H1 (cell line): Measurements from ENCODE around the gene LPP. TPM values are rescaled to one million over a fixed set of nuclear protein-coding genes. Genes with fewer than 3 reads are reported as not detected.

Experiments
- CTCF ChIA-PET: fragments of 300-600 bp; sonication (Branson Sonifier 250); formaldehyde crosslinking; loops from one replicate; lab custom pipeline; 2021; ENCODE audit not compliant: partially characterized antibody; lab: Charles Lee
- POLR2A ChIA-PET: fragments of 300-600 bp; sonication (Branson Sonifier 250); formaldehyde crosslinking; loops from one replicate; lab custom pipeline; 2021; ENCODE audit warnings: inconsistent platforms; ENCODE audit not compliant: partially characterized antibody; lab: Charles Lee
- DNase-seq, 2 experiments: peaks; one replicate each; pipeline versions ENCODE4 v3.0.0 to v3.0.0-alpha.2; 2010 to 2022; ENCODE audit warnings: low spot score in 2 of 2, low read depth in 1 of 2, mixed read lengths in 1 of 2
- FAIRE-seq: peaks from 2 replicates; lab custom pipeline; 2011; peaks lifted over from hg19 to GRCh38; lab: Jason Lieb, UNC
- H2AFZ ChIP-seq: 2 replicates; pipeline ENCODE4 v1.8.1; 2012; ENCODE audit warnings: low read length, inconsistent platforms
- H2AK5ac ChIP-seq: 2 replicates; pipeline ENCODE4 v1.6.1; 2013; ENCODE audit warnings: low read depth, low read length
- H2BK120ac ChIP-seq: replicated peaks from 2 replicates; pipeline ENCODE3; 2013; ENCODE audit warnings: low read depth, low read length, inconsistent platforms
- H2BK12ac ChIP-seq: 2 replicates; pipeline ENCODE4 v1.6.1; 2013; ENCODE audit warnings: low read depth, low read length
- H2BK15ac ChIP-seq: 2 replicates; pipeline ENCODE4 v1.6.1; 2013; ENCODE audit warnings: low read length
- H2BK20ac ChIP-seq: 2 replicates; pipeline ENCODE4 v1.6.1; 2013; ENCODE audit warnings: low read length
- H2BK5ac ChIP-seq: 2 replicates; pipeline ENCODE4 v1.6.1; 2013; ENCODE audit warnings: low read depth, low read length
- H3K14ac ChIP-seq: 2 replicates; pipeline ENCODE4 v1.6.1; 2013; ENCODE audit warnings: inconsistent platforms; ENCODE audit not compliant: insufficient read length
- H3K18ac ChIP-seq: 2 replicates; pipeline ENCODE4 v1.6.1; 2013; ENCODE audit warnings: low read length; ENCODE audit errors: extremely low read depth
- H3K23ac ChIP-seq: 2 replicates; pipeline ENCODE4 v1.6.1; 2013; ENCODE audit warnings: inconsistent platforms; ENCODE audit not compliant: insufficient read length
- H3K23me2 ChIP-seq: 2 replicates; pipeline ENCODE4 v1.6.1; 2013; ENCODE audit warnings: low read depth, low read length
- H3K27ac ChIP-seq: 2 replicates; pipeline ENCODE4 v1.6.1; 2011; ENCODE audit warnings: low read depth, low read length, inconsistent platforms
- H3K27me3 ChIP-seq, 4 experiments: replicated peaks in 1 of 4; 1 replicate in 1 of 4; 2 replicates in 3 of 4; pipeline versions ENCODE4 v1.6.1 to v1.8.1; 2011 to 2013; ENCODE audit warnings: low read length in 3 of 4, mild to moderate bottlenecking in 3 of 4, inconsistent platforms in 2 of 4, mixed read lengths in 2 of 4, moderate library complexity in 1 of 4; ENCODE audit not compliant: control insufficient read depth in 3 of 4, insufficient read depth in 3 of 4; ENCODE audit errors: extremely low read depth in 1 of 4
- H3K36me3 ChIP-seq, 4 experiments: 2 replicates each; pipeline versions ENCODE4 v1.6.1 to v1.8.1; 2011 to 2013; ENCODE audit warnings: mild to moderate bottlenecking in 4 of 4, low read length in 3 of 4, moderate library complexity in 2 of 4, control low read depth in 1 of 4, inconsistent platforms in 1 of 4; ENCODE audit not compliant: insufficient read depth in 4 of 4, control insufficient read depth in 2 of 4
- H3K4ac ChIP-seq: replicated peaks from 2 replicates; pipeline ENCODE3; 2013; ENCODE audit warnings: low read length, low read depth, mixed read lengths, inconsistent platforms; ENCODE audit not compliant: insufficient read length
- H3K4me1 ChIP-seq, 4 experiments: replicated peaks in 1 of 4; 1 replicate in 1 of 4; 2 replicates in 3 of 4; pipeline versions ENCODE4 v1.6.1 to v1.8.1; 2011 to 2013; ENCODE audit warnings: low read length in 3 of 4, inconsistent platforms in 2 of 4, mixed read lengths in 1 of 4; ENCODE audit not compliant: insufficient read depth in 4 of 4, control insufficient read depth in 3 of 4
- H3K4me2 ChIP-seq, 2 experiments: 2 replicates each; pipeline versions ENCODE4 v1.6.1 to v1.8.1; 2011 to 2013; ENCODE audit warnings: low read depth in 2 of 2, low read length in 2 of 2, control low read depth in 1 of 2, inconsistent platforms in 1 of 2, mild to moderate bottlenecking in 1 of 2; ENCODE audit not compliant: insufficient read depth in 1 of 2
- H3K4me3 ChIP-seq, 4 experiments: fragments of 200-600, 300-600 bp in 1 of 4; sonication (generic), shearing (Covaris generic), sonication (Bioruptor Twin) in 1 of 4; 2 replicates each; pipeline versions ENCODE4 v1.5.1 to v1.8.1; 2011 to 2016; ENCODE audit warnings: low read length in 4 of 4, low read depth in 3 of 4, control low read depth in 2 of 4, inconsistent platforms in 2 of 4, mild to moderate bottlenecking in 2 of 4, mixed read lengths in 1 of 4, moderate library complexity in 1 of 4; ENCODE audit not compliant: insufficient read depth in 2 of 4; ENCODE audit errors: extremely low read depth in 1 of 4
- H3K56ac ChIP-seq: replicated peaks from 2 replicates; pipeline ENCODE3; 2013; ENCODE audit warnings: low read depth, mild to moderate bottlenecking, mixed read lengths, low read length, inconsistent platforms; ENCODE audit not compliant: insufficient read length
- H3K79me1 ChIP-seq: 2 replicates; pipeline ENCODE4 v1.6.1; 2013; ENCODE audit warnings: low read depth, low read length, control low read depth
- H3K79me2 ChIP-seq, 2 experiments: 2 replicates each; pipeline versions ENCODE4 v1.6.1 to v1.8.1; 2012 to 2013; ENCODE audit warnings: low read length in 2 of 2, mild to moderate bottlenecking in 2 of 2, inconsistent platforms in 1 of 2; ENCODE audit not compliant: insufficient read depth in 2 of 2, control insufficient read depth in 1 of 2
- H3K9ac ChIP-seq, 4 experiments: replicated peaks in 1 of 4; 1 replicate in 1 of 4; 2 replicates in 3 of 4; pipeline versions ENCODE4 v1.6.1 to v1.8.1; 2011 to 2013; ENCODE audit warnings: low read depth in 3 of 4, low read length in 3 of 4, control low read depth in 2 of 4, mild to moderate bottlenecking in 2 of 4, moderate library complexity in 2 of 4, inconsistent platforms in 1 of 4; ENCODE audit errors: extremely low read depth in 1 of 4
- H3K9me3 ChIP-seq, 2 experiments: 2 replicates each; pipeline versions ENCODE4 v1.6.1 to v1.8.1; 2012 to 2013; ENCODE audit warnings: mild to moderate bottlenecking in 2 of 2, moderate library complexity in 2 of 2, control low read depth in 1 of 2, inconsistent platforms in 1 of 2, low read depth in 1 of 2, low read length in 1 of 2, mixed read lengths in 1 of 2; ENCODE audit not compliant: insufficient read depth in 2 of 2
- H4K20me1 ChIP-seq, 2 experiments: replicated peaks in 1 of 2; 2 replicates each; pipeline versions ENCODE3 to v1.8.1; 2011 to 2013; ENCODE audit warnings: inconsistent platforms in 2 of 2, low read length in 2 of 2, mild to moderate bottlenecking in 1 of 2; ENCODE audit not compliant: insufficient read depth in 2 of 2, control insufficient read depth in 1 of 2
- H4K5ac ChIP-seq: 2 replicates; pipeline ENCODE4 v1.6.1; 2013; ENCODE audit warnings: low read length, low read depth, mixed read lengths, inconsistent platforms; ENCODE audit not compliant: insufficient read length
- H4K8ac ChIP-seq: 2 replicates; pipeline ENCODE4 v1.8.0; 2013; ENCODE audit warnings: mild to moderate bottlenecking, moderate library complexity, low read length, inconsistent platforms; ENCODE audit not compliant: insufficient read depth; ENCODE audit errors: extremely low read depth
- H4K91ac ChIP-seq: replicated peaks from 2 replicates; pipeline ENCODE3; 2013; ENCODE audit warnings: low read length, mixed read lengths, inconsistent platforms; ENCODE audit not compliant: insufficient read length
- CREB1 ChIP-seq: IDR thresholded peaks from 2 replicates; pipeline ENCODE4 v1.6.1; 2012; ENCODE audit warnings: inconsistent platforms
- EP300 ChIP-seq, 2 experiments: IDR thresholded peaks; 1 replicate in 1 of 2; 2 replicates in 1 of 2; pipeline ENCODE4 v1.6.1; 2011 to 2012; ENCODE audit warnings: low read depth in 2 of 2, low read length in 2 of 2, mild to moderate bottlenecking in 2 of 2, borderline replicate concordance in 1 of 2, inconsistent platforms in 1 of 2, moderate library complexity in 1 of 2
- GTF2F1 ChIP-seq: IDR thresholded peaks from 2 replicates; pipeline ENCODE4 v1.6.1; 2012; ENCODE audit warnings: low read depth, low read length, improper control_type of control experiment, borderline replicate concordance
- NRF1 ChIP-seq: IDR thresholded peaks from 2 replicates; pipeline ENCODE4 v1.6.1; 2011; ENCODE audit warnings: mild to moderate bottlenecking, low read depth, low read length, improper control_type of control experiment
- SP1 ChIP-seq: IDR thresholded peaks from 2 replicates; pipeline ENCODE4 v1.6.1; 2011; ENCODE audit warnings: low read depth, low read length
- SP4 ChIP-seq: IDR thresholded peaks from 2 replicates; pipeline ENCODE4 v1.6.1; 2012; ENCODE audit warnings: low read length, inconsistent platforms
- TEAD4 ChIP-seq: IDR thresholded peaks from 2 replicates; pipeline ENCODE4 v1.6.1; 2012; ENCODE audit warnings: low read depth, low read length, inconsistent platforms, mixed read lengths
- WGBS, 2 experiments: shearing (Covaris generic) in 1 of 2; methylation state at CpG; one replicate each; pipeline versions ENCODE4 v1.1.6 to v1.1.7; 2013 to 2015; ENCODE audit warnings: low lambda C conversion rate in 2 of 2, mixed read lengths in 2 of 2, inconsistent platforms in 1 of 2, low coverage in 1 of 2, missing lambda C conversion rate in 1 of 2; ENCODE audit not compliant: insufficient replicate concordance in 2 of 2, insufficient coverage in 1 of 2, insufficient read length in 1 of 2; ENCODE audit errors: extremely low coverage in 1 of 2, missing lambda C conversion rate in 1 of 2; 5-methylcytosine and 5-hydroxymethylcytosine counted together
- polyA plus RNA-seq, 7 experiments: library from polyadenylated mRNA; depleted of rRNA in 3 of 7; stranded (reverse) in 5 of 7; unstranded in 2 of 7; fragments of >200 nt in 5 of 7; fragments of 200-250 nt in 2 of 7; gene quantifications; 1 replicate in 5 of 7; 2 replicates in 1 of 7; 4 replicates in 1 of 7; pipeline versions ENCODE4 v1.2.1 to v1.2.3, GENCODE V29; 2011 to 2013; ENCODE audit warnings: missing spikeins in 2 of 7, mixed read lengths in 2 of 7
- total RNA-seq: library from RNA; stranded (reverse); fragmentation: NEBNext Ultra II Directional; extraction: Animal tissue kit (Norgen Biotek cat#: 25700); gene quantifications from 2 replicates; pipeline ENCODE4 v1.2.1, GENCODE V29; 2021

The LPP gene
- total and polyA plus RNA-seq, 2 of the 8 experiments (the other 6 are each of a cell fraction or from before 2014, with no cell fraction given): 10.0 to 53.3 TPM

GRCh38 chr3:188380252-188380651 is 226.3 kb downstream of the LPP start:
- no peaks in the 10 kb centered on the region for H3K4me1 ChIP-seq
- no peak overlapping the region for H3K14ac ChIP-seq
- no peak overlapping the region for H4K91ac ChIP-seq
- no peak overlapping the region for H3K4me2 ChIP-seq
- H3K79me1 ChIP-seq: no peaks in the 10 kb centered on the region
- no peak overlapping the region for H2AFZ ChIP-seq
- no peak overlapping the region for H3K4me3 ChIP-seq
- no peak overlapping the region for H3K23ac ChIP-seq
- no peaks in the 10 kb centered on the region for H3K27me3 ChIP-seq
- no peaks in the 10 kb centered on the region for H3K23me2 ChIP-seq
- peaks cover 0 to 4% (median 1%) of the 10 kb centered on the region in 4 experiments; a peak in 2 of 8 replicates for H3K36me3 ChIP-seq
- no peak overlapping the region for H3K18ac ChIP-seq
- no peak overlapping the region for H3K4ac ChIP-seq
- H2BK20ac ChIP-seq: no peak overlapping the region
- WGBS, 2 experiments: 90% methylated on average over 2 of the region's 2 CpGs; no CpG with 5 or more reads in 1 of the 2 experiments
- H2BK5ac ChIP-seq: no peak overlapping the region
- no peak overlapping the region for H4K5ac ChIP-seq
- ChIA-PET POLR2A (interaction anchor here (0.6 kb wide), 1 partner anchor 25 kb away, joined by 3 read pairs; no protein-coding TSS in a partner anchor), CTCF (interaction anchor here (0.6 to 1.7 kb wide), 5 partner anchors 9 to 274 kb away, joined by 3 to 5 read pairs (median 3); no protein-coding TSS in a partner anchor)
- H3K9ac ChIP-seq: no peak overlapping the region
- no peaks in the 10 kb centered on the region for H4K20me1 ChIP-seq
- H3K9me3 ChIP-seq: peaks cover 9 to 14% of the 10 kb centered on the region in 2 experiments; a peak in 3 of 4 replicates
- no peak overlapping the region for H2AK5ac ChIP-seq
- H2BK12ac ChIP-seq: no peak overlapping the region
- H3K79me2 ChIP-seq: no peaks in the 10 kb centered on the region
- TF ChIP-seq TEAD4 (no peak), GTF2F1 (no peak), EP300 (IDR thresholded peaks at IDR 0.05; ENCODE audit: borderline replicate concordance in 1 of 2, low read depth in 2 of 2, low read length in 2 of 2) (no peak), CREB1 (no peak), NRF1 (no peak), SP4 (no peak), SP1 (no peak)
- H4K8ac ChIP-seq: no peak overlapping the region
- FAIRE-seq: no peak
- H2BK15ac ChIP-seq: no peak overlapping the region
- no peak overlapping the region for H3K27ac ChIP-seq
- H2BK120ac ChIP-seq: no peak overlapping the region
- no peak overlapping the region for H3K56ac ChIP-seq
- no peak for DNase-seq
